ENCODE results near the gene SPATA32.

Gene SPATA32

DNA sequence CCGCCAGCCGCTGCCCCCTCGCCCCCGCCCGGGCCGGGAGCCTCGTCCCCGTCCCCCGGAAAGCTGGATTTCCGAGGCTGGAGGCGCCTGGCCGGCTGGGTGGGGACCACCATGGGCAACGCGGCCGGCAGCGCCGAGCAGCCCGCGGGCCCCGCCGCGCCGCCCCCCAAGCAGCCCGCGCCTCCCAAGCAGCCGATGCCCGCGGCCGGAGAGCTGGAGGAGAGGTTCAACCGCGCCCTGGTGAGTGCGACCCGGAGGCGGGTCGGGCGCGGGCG is 39.9 kb downstream of the SPATA32 start:
- DNase-seq (ENCODE audit: low read depth): no peak
- TF ChIP-seq, protein P1, sequence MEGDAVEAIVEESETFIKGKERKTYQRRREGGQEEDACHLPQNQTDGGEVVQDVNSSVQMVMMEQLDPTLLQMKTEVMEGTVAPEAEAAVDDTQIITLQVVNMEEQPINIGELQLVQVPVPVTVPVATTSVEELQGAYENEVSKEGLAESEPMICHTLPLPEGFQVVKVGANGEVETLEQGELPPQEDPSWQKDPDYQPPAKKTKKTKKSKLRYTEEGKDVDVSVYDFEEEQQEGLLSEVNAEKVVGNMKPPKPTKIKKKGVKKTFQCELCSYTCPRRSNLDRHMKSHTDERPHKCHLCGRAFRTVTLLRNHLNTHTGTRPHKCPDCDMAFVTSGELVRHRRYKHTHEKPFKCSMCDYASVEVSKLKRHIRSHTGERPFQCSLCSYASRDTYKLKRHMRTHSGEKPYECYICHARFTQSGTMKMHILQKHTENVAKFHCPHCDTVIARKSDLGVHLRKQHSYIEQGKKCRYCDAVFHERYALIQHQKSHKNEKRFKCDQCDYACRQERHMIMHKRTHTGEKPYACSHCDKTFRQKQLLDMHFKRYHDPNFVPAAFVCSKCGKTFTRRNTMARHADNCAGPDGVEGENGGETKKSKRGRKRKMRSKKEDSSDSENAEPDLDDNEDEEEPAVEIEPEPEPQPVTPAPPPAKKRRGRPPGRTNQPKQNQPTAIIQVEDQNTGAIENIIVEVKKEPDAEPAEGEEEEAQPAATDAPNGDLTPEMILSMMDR (conservative IDR thresholded peaks at IDR 0.05; ENCODE audit: control insufficient read depth, insufficient read depth, low read depth, low read length): no peak
- H3K4me3 ChIP-seq (ENCODE audit: control insufficient read depth, low read depth, low read length): no peak overlapping the region

DNA sequence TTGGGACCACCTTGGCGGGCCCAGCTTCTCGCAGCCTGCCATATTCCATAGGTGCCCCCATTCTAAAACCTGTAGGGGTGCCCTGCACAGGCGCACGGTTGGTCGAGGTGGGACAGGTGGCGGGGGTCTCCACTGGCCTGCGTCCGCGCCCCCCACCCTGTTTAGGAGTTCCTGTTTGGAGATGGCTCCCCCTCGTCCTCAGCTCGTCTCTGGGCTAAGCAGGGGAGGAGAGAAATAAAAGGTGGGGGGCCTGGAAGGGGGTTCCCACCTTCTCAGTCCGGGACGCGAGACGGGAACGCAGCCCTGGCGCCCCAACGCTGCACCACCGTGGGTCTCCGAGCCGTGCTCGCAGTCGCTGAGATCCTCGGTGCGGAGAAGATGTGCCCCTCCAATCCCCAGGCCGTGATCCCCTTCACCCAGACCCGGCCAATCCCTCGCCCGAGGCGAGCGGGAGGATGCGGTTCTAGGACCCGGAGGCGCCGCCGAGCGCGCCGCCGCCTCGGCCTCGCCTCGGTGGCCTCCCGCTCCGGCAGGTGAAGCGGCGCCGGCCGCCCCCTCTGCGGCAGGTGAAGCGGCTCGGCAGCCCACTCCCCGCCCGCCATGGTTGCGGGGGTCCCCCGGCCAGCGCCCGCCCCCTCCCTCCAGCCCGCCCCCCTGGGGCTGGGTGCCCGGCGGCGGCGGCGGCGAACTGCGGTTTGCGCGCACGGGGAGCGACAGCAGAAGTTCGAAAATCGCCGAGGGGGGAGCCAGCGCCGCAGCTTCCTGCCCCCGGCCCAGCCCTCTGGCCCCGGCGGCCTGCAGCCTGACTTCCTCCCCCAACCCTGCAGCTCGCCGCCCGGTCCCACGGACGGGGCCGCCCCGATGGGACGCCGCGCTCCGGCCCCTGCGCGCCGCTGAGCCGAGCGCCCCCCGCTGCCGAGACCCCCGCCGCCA is 40.5 kb downstream of the SPATA32 start, which contains the start of gene FMNL1:
TSS of gene FMNL1 (plus strand) at position 805 of the 933 bp plus-strand sequence. CDS start 240 bp downstream, outside the sequence.
- H3K4me3 ChIP-seq (ENCODE audit: control insufficient read depth, low read depth, low read length): peak within 1 kb of the TSS; percentile 27
- TF ChIP-seq, protein P1 (conservative IDR thresholded peaks at IDR 0.05; ENCODE audit: control insufficient read depth, insufficient read depth, low read depth, low read length): no peak
- no peak for DNase-seq (ENCODE audit: low read depth)

DNA sequence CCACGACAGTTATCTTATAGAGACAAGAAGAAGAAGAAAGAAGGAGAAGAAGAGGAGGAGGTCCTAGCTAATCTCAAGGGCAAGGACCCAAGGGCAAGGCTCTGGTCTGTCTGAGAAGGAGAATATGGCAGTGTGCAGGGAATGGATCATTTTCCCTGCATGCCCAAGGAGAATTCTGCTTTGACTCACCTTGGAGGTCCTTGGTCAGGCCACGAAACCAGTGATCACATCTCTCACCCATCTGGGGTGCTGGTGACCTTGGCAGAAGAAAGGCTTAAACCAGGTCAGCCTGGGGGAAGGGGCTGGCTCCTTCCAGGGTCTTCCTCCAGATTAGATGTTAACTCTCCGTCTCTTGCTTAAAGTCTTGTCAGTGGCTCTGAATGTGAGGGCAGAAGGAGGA is 41.8 kb downstream of the SPATA32 start:
- no peak for DNase-seq (ENCODE audit: low read depth)
- H3K4me3 ChIP-seq (ENCODE audit: control insufficient read depth, low read depth, low read length): no peak overlapping the region
- TF ChIP-seq, protein P1 (conservative IDR thresholded peaks at IDR 0.05; ENCODE audit: control insufficient read depth, insufficient read depth, low read depth, low read length): no peak

DNA sequence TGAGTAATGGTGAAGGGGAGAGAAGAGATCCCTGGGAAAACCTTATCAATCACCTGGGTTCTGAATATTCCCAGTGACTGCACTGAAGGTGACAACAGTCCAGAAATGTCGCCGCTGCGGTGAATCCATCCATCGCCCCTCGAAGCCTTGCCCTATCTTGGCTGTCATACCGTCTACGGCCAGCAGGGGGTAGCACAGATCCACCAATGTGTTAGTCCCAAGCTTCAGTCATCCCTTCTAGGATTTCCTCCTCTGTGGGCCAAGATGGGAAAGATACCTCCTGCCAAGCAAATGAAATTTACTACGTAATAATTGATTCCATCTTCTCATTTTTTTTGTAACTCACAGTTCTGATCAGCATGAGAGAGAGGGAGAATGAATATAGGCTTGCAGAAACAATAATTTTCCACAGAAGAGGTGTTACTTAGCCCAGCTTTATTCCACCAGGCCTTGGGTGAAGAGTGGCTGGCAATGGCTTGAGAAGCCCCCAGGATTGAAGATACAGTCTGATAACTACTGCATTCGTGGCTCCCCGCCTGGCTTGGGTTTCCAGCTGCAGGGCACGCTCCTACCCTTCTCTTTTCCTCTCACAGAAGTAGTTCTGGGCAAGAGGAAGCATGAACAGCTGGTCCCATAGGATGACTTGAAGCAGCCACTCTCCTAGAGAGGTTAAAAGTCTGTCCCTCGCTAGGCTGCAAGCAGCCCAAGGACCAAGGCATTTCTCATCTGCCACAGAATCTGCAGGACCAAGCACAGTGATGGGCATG is 42.8 kb downstream of the SPATA32 start:
- DNase-seq (ENCODE audit: low read depth): peak; percentile 89
- TF ChIP-seq, protein P1 (conservative IDR thresholded peaks at IDR 0.05; ENCODE audit: control insufficient read depth, insufficient read depth, low read depth, low read length): peak; percentile 92
- no peak overlapping the region for H3K4me3 ChIP-seq (ENCODE audit: control insufficient read depth, low read depth, low read length)

Measured in fibroblast of mammary gland (primary cell).